Activated CD4-positive, alpha-beta T cell treated with anti-CD3 and anti-CD28 coated beads for 36 hours (primary cell): Measurements from ENCODE around the gene DPY19L2. TPM values are rescaled to one million over a fixed set of nuclear protein-coding genes. Genes with fewer than 3 reads are reported as not detected.

Source experiments
- total RNA-seq, 2 experiments: library from RNA; stranded (reverse); gene quantifications; one replicate each; pipeline ENCODE4 v1.2.3, GENCODE V29; 2021

The DPY19L2 gene
- total RNA-seq, 2 experiments from 2014 or later = 0.21 to 0.70 TPM

Other genes with a start within 250 kb of the DPY19L2 start
- gene RXYLT1, start 111.4 kb upstream of the DPY19L2 start, total RNA-seq = 10 to 100 TPM; 14.8 to 15.6 TPM
- gene SRGAP1, start 176.2 kb upstream of the DPY19L2 start, total RNA-seq = under 1 TPM; 0.02 to 0.21 TPM